CD14-positive monocyte (primary cell): ENCODE measurements around the gene SRPK1. TPM values are rescaled to one million over a fixed set of nuclear protein-coding genes. Genes with fewer than 3 reads are reported as not detected.

Experiments
- DNase-seq, 3 donors: peaks; one replicate each; pipeline ENCODE4 v3.0.0-alpha.2; 2011 to 2022
- H2AFZ ChIP-seq: 2 replicates; pipeline ENCODE4 v1.6.0; 2012; ENCODE audit warnings: mild to moderate bottlenecking, low read depth, low read length, inconsistent platforms; ENCODE audit not compliant: insufficient read depth, poor library complexity, severe bottlenecking
- H3K27ac ChIP-seq, 2 donors: 1 replicate in 1 of 2; 2 replicates in 1 of 2; pipeline ENCODE4 v1.5.1; 2012 to 2013; ENCODE audit warnings: low read length in 2 of 2, control low read depth in 1 of 2, inconsistent platforms in 1 of 2, low read depth in 1 of 2, mild to moderate bottlenecking in 1 of 2
- H3K27me3 ChIP-seq, 2 donors: one replicate each; pipeline versions ENCODE4 v1.6.0 to v1.6.1; 2011 to 2013; ENCODE audit warnings: low read length in 2 of 2; ENCODE audit not compliant: control insufficient read depth in 2 of 2, insufficient read depth in 2 of 2
- H3K36me3 ChIP-seq, 2 donors: replicated peaks in 1 of 2; 1 replicate in 1 of 2; 2 replicates in 1 of 2; pipeline versions ENCODE4 v1.5.1 to v1.6.1; 2012 to 2013; ENCODE audit warnings: low read length in 2 of 2, control low read depth in 1 of 2, inconsistent platforms in 1 of 2, mild to moderate bottlenecking in 1 of 2; ENCODE audit not compliant: insufficient read depth in 2 of 2, control insufficient read depth in 1 of 2
- H3K4me1 ChIP-seq, 2 donors: 1 replicate in 1 of 2; 2 replicates in 1 of 2; pipeline versions ENCODE4 v1.5.1 to v1.6.1; 2012 to 2013; ENCODE audit warnings: low read length in 2 of 2, control low read depth in 1 of 2, inconsistent platforms in 1 of 2, mild to moderate bottlenecking in 1 of 2, moderate library complexity in 1 of 2; ENCODE audit not compliant: insufficient read depth in 2 of 2, control insufficient read depth in 1 of 2
- H3K4me2 ChIP-seq: replicated peaks from 2 replicates; pipeline ENCODE3; 2012; ENCODE audit warnings: low read length, moderate library complexity, mild to moderate bottlenecking; ENCODE audit not compliant: poor library complexity, severe bottlenecking; ENCODE audit errors: extremely low read depth
- H3K4me3 ChIP-seq, 3 experiments: fragments of 200-600 bp in 1 of 3; sonication (generic) in 1 of 3; replicated peaks in 1 of 3; 1 replicate in 2 of 3; 2 replicates in 1 of 3; pipeline ENCODE4 v1.5.1; 2011 to 2013; ENCODE audit warnings: low read length in 3 of 3, mild to moderate bottlenecking in 3 of 3, control low read depth in 2 of 3, low read depth in 2 of 3, inconsistent platforms in 1 of 3, moderate library complexity in 1 of 3
- H3K79me2 ChIP-seq: 2 replicates; pipeline ENCODE4 v1.6.0; 2012; ENCODE audit warnings: mild to moderate bottlenecking, control low read depth, inconsistent platforms, low read length, moderate library complexity; ENCODE audit not compliant: insufficient read depth
- H3K9ac ChIP-seq: 2 replicates; pipeline ENCODE4 v1.6.0; 2017; ENCODE audit warnings: low read length, mild to moderate bottlenecking; ENCODE audit not compliant: insufficient read depth, poor library complexity, severe bottlenecking
- H3K9me3 ChIP-seq, 2 donors: replicated peaks in 1 of 2; 1 replicate in 1 of 2; 2 replicates in 1 of 2; pipeline versions ENCODE4 v1.5.1 to v1.6.1; 2012 to 2013; ENCODE audit warnings: low read length in 2 of 2, control low read depth in 1 of 2; ENCODE audit not compliant: control insufficient read depth in 1 of 2, insufficient read depth in 1 of 2
- H4K20me1 ChIP-seq: 2 replicates; pipeline ENCODE4 v1.6.0; 2012; ENCODE audit warnings: mild to moderate bottlenecking, low read length, control low read depth, moderate library complexity; ENCODE audit not compliant: insufficient read depth
- H3K27ac Mint-ChIP-seq, 7 donors: one replicate each; pipeline ENCODE4 v1.8.0; 2020; ENCODE audit warnings: mild to moderate bottlenecking in 7 of 7, mixed read lengths in 7 of 7, moderate library complexity in 6 of 7, inconsistent platforms in 2 of 7
- H3K27me3 Mint-ChIP-seq, 3 donors: one replicate each; pipeline ENCODE4 v1.8.0; 2021 to 2022; ENCODE audit warnings: low read depth in 3 of 3, mild to moderate bottlenecking in 3 of 3, mixed read lengths in 3 of 3, moderate library complexity in 3 of 3, inconsistent platforms in 1 of 3
- H3K36me3 Mint-ChIP-seq, 2 donors: one replicate each; pipeline ENCODE4 v1.8.0; 2020; ENCODE audit warnings: mixed read lengths in 2 of 2, inconsistent platforms in 1 of 2, mild to moderate bottlenecking in 1 of 2
- H3K4me1 Mint-ChIP-seq: one replicate; pipeline ENCODE4 v1.8.0; 2020; ENCODE audit warnings: mild to moderate bottlenecking, mixed read lengths
- H3K4me3 Mint-ChIP-seq, 2 donors: one replicate each; pipeline ENCODE4 v1.8.0; 2020; ENCODE audit warnings: mild to moderate bottlenecking in 2 of 2, mixed read lengths in 2 of 2, moderate library complexity in 1 of 2
- H3K9me3 Mint-ChIP-seq, 7 donors: one replicate each; pipeline ENCODE4 v1.8.0; 2020 to 2022; ENCODE audit warnings: mixed read lengths in 7 of 7, mild to moderate bottlenecking in 6 of 7, moderate library complexity in 6 of 7, inconsistent platforms in 2 of 7
- WGBS: methylation state at CpG from one replicate; pipeline ENCODE4 v1.1.5; 2013; ENCODE audit warnings: missing lambda C conversion rate; ENCODE audit not compliant: insufficient coverage; 5-methylcytosine and 5-hydroxymethylcytosine counted together
- intact Hi-C, 2 donors: fragments of 100-400 bp; cut with micrococcal nuclease; formaldehyde crosslinking; loops; one replicate each; pipeline versions ENCODE4 v1.15.0 to v1.15.1; 2023
- polyA plus RNA-seq, 3 donors: library from polyadenylated mRNA; depleted of rRNA in 1 of 3; unstranded in 2 of 3; stranded (reverse) in 1 of 3; fragments of 300-500 nt in 2 of 3; fragments of >200 nt in 1 of 3; fragmentation: Illumina TruSeq in 2 of 3; gene quantifications; 1 replicate in 2 of 3; 2 replicates in 1 of 3; pipeline ENCODE4 v1.2.3, GENCODE V29; 2012 to 2021
- TF ChIP-seq, protein P1 (sequence below): fragments of 200-600 bp; IDR thresholded peaks from one replicate; pipeline ENCODE4 v1.8.0; 2022; ENCODE audit warnings: antibody characterized with exemption, mild to moderate bottlenecking

SRPK1 gene
- polyA plus RNA-seq, 3 donors: 7.2 to 24.8 (median 20.5) TPM

DNA sequence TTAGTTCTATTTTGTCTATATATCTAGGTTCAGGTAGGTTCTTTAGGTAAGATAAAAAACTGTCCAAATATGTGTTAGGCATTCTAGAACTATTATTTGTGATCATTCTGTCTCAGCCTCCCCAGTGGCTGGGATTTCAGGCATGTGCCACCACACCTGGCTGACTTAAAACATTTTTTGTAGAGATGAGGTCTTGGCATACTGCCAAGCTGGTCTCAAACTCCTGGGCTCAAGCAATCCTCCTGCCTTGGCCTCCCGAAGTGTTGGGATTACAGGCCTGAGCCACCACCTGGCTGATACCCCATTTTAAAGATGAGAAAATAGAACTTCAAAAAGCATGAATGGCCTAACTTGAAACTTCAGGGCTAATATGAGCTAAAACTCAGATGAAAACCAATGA is 81.9 kb downstream of the SRPK1 start:
- peaks cover 33 to 61% of the 10 kb centered on the region in 2 donors for H3K36me3 Mint-ChIP-seq
- H3K9me3 Mint-ChIP-seq: peaks cover 0 to 2% (median 0%) of the 10 kb centered on the region in 7 donors

DNA sequence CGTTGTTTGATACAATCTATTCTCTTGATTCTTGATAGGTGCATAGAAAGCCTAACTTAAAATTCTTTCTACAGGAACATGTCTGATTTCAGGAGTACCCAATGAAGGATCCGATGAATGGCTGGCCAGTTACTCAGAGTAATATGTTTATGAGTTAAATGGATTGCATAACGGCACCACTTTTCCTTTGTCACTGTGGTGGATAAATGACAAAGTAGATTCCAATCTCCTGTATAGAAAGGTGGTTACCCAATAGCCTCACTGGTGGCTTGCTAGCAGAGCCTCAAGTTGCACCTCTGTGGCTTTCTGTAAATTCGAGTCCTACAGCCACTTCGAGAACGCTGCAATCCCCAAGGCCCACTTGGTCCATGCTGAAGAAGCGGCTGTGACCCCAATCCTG is 87.4 kb downstream of the SRPK1 start:
- Histone ChIP-seq H3K9ac (no peak overlapping the region), H3K36me3 (peaks cover 0 to 8% of the 10 kb centered on the region in 2 donors), H4K20me1 (no peaks in the 10 kb centered on the region), H3K4me1 (peaks cover 49 to 51% of the 10 kb centered on the region in 2 donors), H3K4me2 (peak overlapping the region; percentile 31), H2AFZ (no peak overlapping the region), H3K9me3 (no peaks in the 10 kb centered on the region), H3K79me2 (no peaks in the 10 kb centered on the region), H3K27ac (peak overlapping the region; percentile 29 to 75), H3K27me3 (no peaks in the 10 kb centered on the region), H3K4me3 (no peak overlapping the region)
- Mint-ChIP-seq H3K4me3 (no peak overlapping the region), H3K4me1 (peaks cover 48% of the 10 kb centered on the region), H3K27ac (peak overlapping the region; percentile 64 to 84 (median 74)), H3K36me3 (peaks cover 11 to 25% of the 10 kb centered on the region in 2 donors), H3K9me3 (peaks cover 0 to 4% (median 2%) of the 10 kb centered on the region in 7 donors), H3K27me3 (peaks cover 0 to 3% (median 2%) of the 10 kb centered on the region in 3 donors)
- WGBS: 100% methylated on average over 1 of the region's 7 CpGs
- peak; percentile 55 to 76 (median 75) for DNase-seq
- intact Hi-C loops: no loop called here
- TF ChIP-seq, protein P1, sequence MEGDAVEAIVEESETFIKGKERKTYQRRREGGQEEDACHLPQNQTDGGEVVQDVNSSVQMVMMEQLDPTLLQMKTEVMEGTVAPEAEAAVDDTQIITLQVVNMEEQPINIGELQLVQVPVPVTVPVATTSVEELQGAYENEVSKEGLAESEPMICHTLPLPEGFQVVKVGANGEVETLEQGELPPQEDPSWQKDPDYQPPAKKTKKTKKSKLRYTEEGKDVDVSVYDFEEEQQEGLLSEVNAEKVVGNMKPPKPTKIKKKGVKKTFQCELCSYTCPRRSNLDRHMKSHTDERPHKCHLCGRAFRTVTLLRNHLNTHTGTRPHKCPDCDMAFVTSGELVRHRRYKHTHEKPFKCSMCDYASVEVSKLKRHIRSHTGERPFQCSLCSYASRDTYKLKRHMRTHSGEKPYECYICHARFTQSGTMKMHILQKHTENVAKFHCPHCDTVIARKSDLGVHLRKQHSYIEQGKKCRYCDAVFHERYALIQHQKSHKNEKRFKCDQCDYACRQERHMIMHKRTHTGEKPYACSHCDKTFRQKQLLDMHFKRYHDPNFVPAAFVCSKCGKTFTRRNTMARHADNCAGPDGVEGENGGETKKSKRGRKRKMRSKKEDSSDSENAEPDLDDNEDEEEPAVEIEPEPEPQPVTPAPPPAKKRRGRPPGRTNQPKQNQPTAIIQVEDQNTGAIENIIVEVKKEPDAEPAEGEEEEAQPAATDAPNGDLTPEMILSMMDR: no peak

More for the DNA sequence above, 81.9 kb downstream of the SRPK1 start:
- Histone ChIP-seq H3K4me3 (no peak overlapping the region), H3K27ac (no peak overlapping the region), H3K36me3 (peaks cover 11 to 54% of the 10 kb centered on the region in 2 donors), H3K79me2 (no peaks in the 10 kb centered on the region), H3K9me3 (no peaks in the 10 kb centered on the region), H3K9ac (no peak overlapping the region), H3K4me1 (peaks cover 35% of the 10 kb centered on the region in 2 donors), H3K4me2 (no peak overlapping the region), H4K20me1 (no peaks in the 10 kb centered on the region), H2AFZ (no peak overlapping the region), H3K27me3 (no peaks in the 10 kb centered on the region)
- no peak for DNase-seq
- TF ChIP-seq, protein P1: no peak
- Mint-ChIP-seq H3K27me3 (no peaks in the 10 kb centered on the region), H3K27ac (no peak overlapping the region), H3K4me1 (peaks cover 34% of the 10 kb centered on the region), H3K4me3 (no peak overlapping the region)
- WGBS: 100% methylated on average over 1 of the region's 1 CpG
- intact Hi-C loops: no loop called here
